Endodermal cell (in vitro differentiated cells): ENCODE results near the gene HOXA5. TPM values are rescaled to one million over a fixed set of nuclear protein-coding genes. Genes with fewer than 3 reads are reported as not detected.

ENCODE experiments used
- DNase-seq: peaks from one replicate; pipeline ENCODE4 v3.0.0-alpha.2; 2017
- H3K27ac ChIP-seq: 2 replicates; pipeline ENCODE4 v1.5.1; 2013; ENCODE audit warnings: mild to moderate bottlenecking, low read depth, low read length, moderate library complexity
- H3K27me3 ChIP-seq: 2 replicates; pipeline ENCODE4 v1.6.1; 2013; ENCODE audit warnings: mild to moderate bottlenecking, low read length, moderate library complexity; ENCODE audit not compliant: insufficient read depth, control insufficient read depth, poor library complexity, severe bottlenecking
- H3K36me3 ChIP-seq: 2 replicates; pipeline ENCODE4 v1.7.0; 2013; ENCODE audit warnings: mild to moderate bottlenecking, low read length, moderate library complexity; ENCODE audit not compliant: control insufficient read depth, insufficient read depth
- H3K4me1 ChIP-seq: one replicate; pipeline ENCODE4 v1.7.0; 2013; ENCODE audit warnings: low read length; ENCODE audit not compliant: control insufficient read depth, insufficient read depth
- H3K4me3 ChIP-seq: 2 replicates; pipeline ENCODE4 v1.5.1; 2013; ENCODE audit warnings: mild to moderate bottlenecking, low read length, moderate library complexity
- H3K9ac ChIP-seq: 2 replicates; pipeline ENCODE4 v1.6.1; 2013; ENCODE audit warnings: mild to moderate bottlenecking, low read length, moderate library complexity; ENCODE audit not compliant: poor library complexity, severe bottlenecking; ENCODE audit errors: extremely low read depth
- H3K9me3 ChIP-seq: 2 replicates; pipeline ENCODE4 v1.6.1; 2013; ENCODE audit warnings: mild to moderate bottlenecking, low read length, moderate library complexity; ENCODE audit not compliant: control insufficient read depth
- H3K27ac Mint-ChIP-seq: 2 replicates; pipeline ENCODE4 v1.8.0; 2020; ENCODE audit warnings: mixed read lengths
- H3K27me3 Mint-ChIP-seq: 2 replicates; pipeline ENCODE4 v1.8.0; 2021; ENCODE audit warnings: mild to moderate bottlenecking, mixed read lengths; ENCODE audit not compliant: insufficient read depth
- H3K36me3 Mint-ChIP-seq: 2 replicates; pipeline ENCODE4 v1.8.0; 2020; ENCODE audit warnings: low read depth, mixed read lengths
- H3K4me1 Mint-ChIP-seq: 2 replicates; pipeline ENCODE4 v1.8.0; 2020; ENCODE audit warnings: mixed read lengths
- H3K4me3 Mint-ChIP-seq: 2 replicates; pipeline ENCODE4 v1.8.0; 2020; ENCODE audit warnings: mild to moderate bottlenecking, moderate library complexity, mixed read lengths
- H3K9me3 Mint-ChIP-seq: 2 replicates; pipeline ENCODE4 v1.8.0; 2020; ENCODE audit warnings: mild to moderate bottlenecking, mixed read lengths
- CTCF ChIP-seq: fragments of 200-600 bp; sonication (generic); conservative IDR thresholded peaks from 2 replicates; pipeline ENCODE4 v1.5.0; 2021; ENCODE audit warnings: antibody characterized with exemption, mild to moderate bottlenecking
- WGBS, 2 experiments: methylation state at CpG; one replicate each; pipeline versions ENCODE4 v1.1.5 to v1.1.7; 2013; ENCODE audit warnings: missing lambda C conversion rate in 2 of 2, mixed read lengths in 1 of 2; ENCODE audit not compliant: insufficient coverage in 1 of 2, insufficient read length in 1 of 2; 5-methylcytosine and 5-hydroxymethylcytosine counted together
- total RNA-seq, 2 donors: library from RNA; stranded (reverse); fragmentation: NEBNext Ultra II Directional in 1 of 2; extraction: Animal tissue kit (Norgen Biotek cat#: 25700) in 1 of 2; gene quantifications; 2 replicates in 1 of 2; 3 replicates in 1 of 2; pipeline ENCODE4 v1.2.1, GENCODE V29; 2021

HOXA5 gene
- total RNA-seq, 2 donors from 2014 or later, result not detected

GRCh38 chr7:27125986-27126394, 17.5 kb downstream of the HOXA5 start:
- Mint-ChIP-seq H3K27me3 (peaks cover 97% of the 10 kb centered on the region), H3K27ac (no peak overlapping the region), H3K4me1 (peaks cover 4% of the 10 kb centered on the region)

GRCh38 chr7:27124902-27125689, 18.4 kb downstream of the HOXA5 start:
- Histone ChIP-seq H3K9me3 (peaks cover 17% of the 10 kb centered on the region), H3K36me3 (no peaks in the 10 kb centered on the region), H3K4me1 (no peaks in the 10 kb centered on the region), H3K4me3 (no peak overlapping the region), H3K27ac (no peak overlapping the region), H3K27me3 (peaks cover 100% of the 10 kb centered on the region), H3K9ac (no peak overlapping the region)
- no peak for DNase-seq
- Mint-ChIP-seq H3K4me1 (peaks cover 4% of the 10 kb centered on the region), H3K9me3 (no peaks in the 10 kb centered on the region), H3K36me3 (no peaks in the 10 kb centered on the region), H3K27ac (no peak overlapping the region), H3K27me3 (peaks cover 99% of the 10 kb centered on the region), H3K4me3 (no peak overlapping the region)
- 29 to 34% methylated on average over 3 to 8 of the region's 8 CpGs for WGBS, 2 experiments
- no peak for TF ChIP-seq CTCF

More at GRCh38 chr7:27125986-27126394, 17.5 kb downstream of the HOXA5 start:
- no peak overlapping the region for H3K4me3 Mint-ChIP-seq
- WGBS, 2 experiments, result 5 to 8% methylated on average over 4 to 5 of the region's 5 CpGs
- H3K36me3 Mint-ChIP-seq, result no peaks in the 10 kb centered on the region
- H3K36me3 ChIP-seq, result no peaks in the 10 kb centered on the region
- no peak for TF ChIP-seq CTCF
- peak; percentile 27 for DNase-seq
- no peak overlapping the region for H3K9ac ChIP-seq
- no peaks in the 10 kb centered on the region for H3K4me1 ChIP-seq
- H3K27ac ChIP-seq, result no peak overlapping the region
- peaks cover 17% of the 10 kb centered on the region for H3K9me3 ChIP-seq
- H3K27me3 ChIP-seq, result peaks cover 99% of the 10 kb centered on the region
- H3K4me3 ChIP-seq, result no peak overlapping the region
- H3K9me3 Mint-ChIP-seq, result no peaks in the 10 kb centered on the region

GRCh38 chr7:27124096-27124901, 19.2 kb downstream of the HOXA5 start:
- H3K36me3 ChIP-seq, result no peaks in the 10 kb centered on the region
- TF ChIP-seq CTCF, result no peak
- H3K4me1 ChIP-seq, result no peaks in the 10 kb centered on the region
- H3K9ac ChIP-seq, result no peak overlapping the region
- peaks cover 100% of the 10 kb centered on the region for H3K27me3 ChIP-seq
- Mint-ChIP-seq H3K27me3 (peaks cover 100% of the 10 kb centered on the region), H3K4me1 (peaks cover 4% of the 10 kb centered on the region), H3K36me3 (no peaks in the 10 kb centered on the region), H3K9me3 (no peaks in the 10 kb centered on the region), H3K27ac (no peak overlapping the region), H3K4me3 (no peak overlapping the region)
- no peak overlapping the region for H3K4me3 ChIP-seq
- H3K27ac ChIP-seq, result no peak overlapping the region
- DNase-seq, result peak; percentile 38
- WGBS, 2 experiments, result 2 to 4% methylated on average over 25 to 43 of the region's 43 CpGs
- peaks cover 17% of the 10 kb centered on the region for H3K9me3 ChIP-seq
